ENCODE measurements around the gene GPR35. TPM values are rescaled to one million over a fixed set of nuclear protein-coding genes. Genes with fewer than 3 reads are reported as not detected.
"Not testable (repeated sequence)": the region's sequence is repeated elsewhere in the genome, so short reads cannot be mapped to it uniquely, and the experiment has no call there.

Gene GPR35
- polyA plus RNA-seq, 1 donor (not counting 4 experiments of a cell fraction or from before 2014, with no cell fraction given): 0.04 TPM

GRCh38 chr2:240678909-240679308 lies 53.6 kb downstream of the GPR35 start:
- H3K79me2 ChIP-seq (ENCODE audit: control insufficient read depth, insufficient read depth, low read length); H3K36me3 ChIP-seq (ENCODE audit: control insufficient read depth in 2 of 2, extremely low read depth in 1 of 2, insufficient read depth in 2 of 2, low read length in 2 of 2); DNase-seq (ENCODE audit: low read depth, low spot score); dilution Hi-C loops (cut with MboI; ENCODE audit: extremely low pct_ligation_motif_present, low sequenced_read_pairs); FAIRE-seq; H3K4me1 ChIP-seq (ENCODE audit: control insufficient read depth, extremely low read depth, insufficient read depth, low read length); H3K9ac ChIP-seq (ENCODE audit: control insufficient read depth, extremely low read depth, insufficient read depth, low read length); H3K4me3 ChIP-seq (ENCODE audit: control insufficient read depth in 2 of 3, extremely low read depth in 1 of 3, insufficient read depth in 2 of 3, low read depth in 1 of 3, low read length in 3 of 3); H3K9me1 ChIP-seq (ENCODE audit: control insufficient read depth, extremely low read depth, insufficient read depth, low read length); H4K20me1 ChIP-seq (ENCODE audit: control insufficient read depth, extremely low read depth, insufficient read depth, low read length); H2AFZ ChIP-seq (ENCODE audit: control insufficient read depth, low read length); H3K4me2 ChIP-seq (ENCODE audit: control insufficient read depth, extremely low read depth, insufficient read depth, low read depth, low read length); H3K27me3 ChIP-seq (ENCODE audit: control insufficient read depth, extremely low read depth, insufficient read depth, low read length); H3K9me3 ChIP-seq (ENCODE audit: control insufficient read depth, low read depth, low read length); H3K27ac ChIP-seq (ENCODE audit: control insufficient read depth, insufficient read depth, low read length): not testable (repeated sequence)

GRCh38 chr2:240680185-240680584 lies 54.9 kb downstream of the GPR35 start:
- H3K27me3 ChIP-seq (ENCODE audit: control insufficient read depth, extremely low read depth, insufficient read depth, low read length); H3K4me1 ChIP-seq (ENCODE audit: control insufficient read depth, extremely low read depth, insufficient read depth, low read length); H4K20me1 ChIP-seq (ENCODE audit: control insufficient read depth, extremely low read depth, insufficient read depth, low read length); H3K79me2 ChIP-seq (ENCODE audit: control insufficient read depth, insufficient read depth, low read length); FAIRE-seq; H2AFZ ChIP-seq (ENCODE audit: control insufficient read depth, low read length); DNase-seq (ENCODE audit: low read depth, low spot score); H3K27ac ChIP-seq (ENCODE audit: control insufficient read depth, insufficient read depth, low read length); H3K9ac ChIP-seq (ENCODE audit: control insufficient read depth, extremely low read depth, insufficient read depth, low read length); H3K4me3 ChIP-seq (ENCODE audit: control insufficient read depth in 2 of 3, extremely low read depth in 1 of 3, insufficient read depth in 2 of 3, low read depth in 1 of 3, low read length in 3 of 3); H3K4me2 ChIP-seq (ENCODE audit: control insufficient read depth, extremely low read depth, insufficient read depth, low read depth, low read length); dilution Hi-C loops (cut with MboI; ENCODE audit: extremely low pct_ligation_motif_present, low sequenced_read_pairs); H3K9me1 ChIP-seq (ENCODE audit: control insufficient read depth, extremely low read depth, insufficient read depth, low read length); H3K36me3 ChIP-seq (ENCODE audit: control insufficient read depth in 2 of 2, extremely low read depth in 1 of 2, insufficient read depth in 2 of 2, low read length in 2 of 2); H3K9me3 ChIP-seq (ENCODE audit: control insufficient read depth, low read depth, low read length): not testable (repeated sequence)

Small RNA genes within 50 kb of the gene (small RNA-seq; reads per million reads assigned to genes)
- gene AC011298.3 (ENCODE audit: insufficient read length in 3 of 3, low read depth in 3 of 3, low replicate concordance in 1 of 3): 0 reads per million in 3 experiments

Other genes with a start within 250 kb of the GPR35 start
- gene GPC1, start 189.8 kb upstream of the GPR35 start, polyA plus RNA-seq: 46.6 to 117 TPM (median 75.0 TPM) in 3 replicates
- 2.5 to 5.0 TPM (median 3.3 TPM) in 3 replicates for gene ANKMY1, start 67.5 kb upstream of the GPR35 start, polyA plus RNA-seq
- 2.8 to 4.4 TPM (median 4.1 TPM) in 3 replicates for gene DUSP28, start 65.1 kb upstream of the GPR35 start, polyA plus RNA-seq
- 3.7 to 10.1 TPM (median 6.5 TPM) in 3 replicates for gene RNPEPL1, start 57.0 kb upstream of the GPR35 start, polyA plus RNA-seq
- gene CAPN10, start 38.7 kb upstream of the GPR35 start, polyA plus RNA-seq: 6.1 to 11.8 TPM (median 7.1 TPM) in 3 replicates
- gene AQP12B, start 57.4 kb downstream of the GPR35 start, polyA plus RNA-seq: not detected in 3 replicates
- not detected in 3 replicates for gene AQP12A, start 66.4 kb downstream of the GPR35 start, polyA plus RNA-seq
- gene KIF1A, start 194.7 kb downstream of the GPR35 start, polyA plus RNA-seq: 0.01 TPM in 1 of 3 replicates, not detected in the others
- not detected in 3 replicates for gene AGXT, start 243.3 kb downstream of the GPR35 start, polyA plus RNA-seq